H9 (cell line): Measurements from ENCODE around the gene DOK5. TPM values are rescaled to one million over a fixed set of nuclear protein-coding genes. Genes with fewer than 3 reads are reported as not detected.

Source experiments
- DNase-seq: peaks from one replicate; pipeline ENCODE4 v3.0.0-alpha.2; 2017
- H2AFZ ChIP-seq: one replicate; pipeline ENCODE4 v1.6.1; 2013; ENCODE audit warnings: mild to moderate bottlenecking, low read length, control low read depth, moderate library complexity
- H2AK5ac ChIP-seq: 2 replicates; pipeline ENCODE4 v1.6.1; 2013; ENCODE audit warnings: low read length, control low read depth, mixed read lengths; ENCODE audit not compliant: insufficient read length
- H2BK120ac ChIP-seq: one replicate; pipeline ENCODE4 v1.6.1; 2013; ENCODE audit warnings: low read depth, mild to moderate bottlenecking, low read length, control low read depth, inconsistent platforms; ENCODE audit not compliant: poor library complexity, severe bottlenecking
- H2BK12ac ChIP-seq: 2 replicates; pipeline ENCODE4 v1.6.1; 2013; ENCODE audit warnings: low read length, control low read depth, mixed read lengths, low read depth; ENCODE audit not compliant: insufficient read length
- H2BK15ac ChIP-seq: 2 replicates; pipeline ENCODE4 v1.6.1; 2013; ENCODE audit warnings: low read depth, low read length, control low read depth
- H2BK20ac ChIP-seq: one replicate; pipeline ENCODE4 v1.6.1; 2013; ENCODE audit warnings: low read depth, mild to moderate bottlenecking, low read length, control low read depth, inconsistent platforms; ENCODE audit not compliant: poor library complexity, severe bottlenecking
- H2BK5ac ChIP-seq: 2 replicates; pipeline ENCODE4 v1.6.1; 2013; ENCODE audit warnings: low read length, control low read depth, mixed read lengths; ENCODE audit not compliant: insufficient read length
- H3K14ac ChIP-seq: 2 replicates; pipeline ENCODE4 v1.6.1; 2013; ENCODE audit warnings: low read length, control low read depth; ENCODE audit not compliant: insufficient read depth
- H3K18ac ChIP-seq: 2 replicates; pipeline ENCODE4 v1.6.1; 2013; ENCODE audit warnings: low read depth, mild to moderate bottlenecking, mixed read lengths, low read length, control low read depth; ENCODE audit not compliant: insufficient read length
- H3K23ac ChIP-seq: 2 replicates; pipeline ENCODE4 v1.6.1; 2013; ENCODE audit warnings: low read length, control low read depth, mixed read lengths, low read depth; ENCODE audit not compliant: insufficient read length
- H3K23me2 ChIP-seq: 2 replicates; pipeline ENCODE4 v1.6.1; 2013; ENCODE audit warnings: low read depth, mild to moderate bottlenecking, mixed read lengths, low read length, control low read depth; ENCODE audit not compliant: insufficient read length, poor library complexity, severe bottlenecking
- H3K27ac ChIP-seq: 2 replicates; pipeline ENCODE4 v1.5.1; 2013; ENCODE audit warnings: low read length, control low read depth, mixed read lengths, low read depth; ENCODE audit not compliant: insufficient read length
- H3K27me3 ChIP-seq: 2 replicates; pipeline ENCODE4 v1.6.1; 2013; ENCODE audit warnings: low read length, control low read depth, inconsistent platforms; ENCODE audit not compliant: insufficient read depth
- H3K4ac ChIP-seq: 2 replicates; pipeline ENCODE4 v1.6.1; 2013; ENCODE audit warnings: low read depth, mild to moderate bottlenecking, control low read depth, inconsistent platforms, low read length, moderate library complexity
- H3K4me1 ChIP-seq: 2 replicates; pipeline ENCODE4 v1.6.1; 2013; ENCODE audit warnings: low read length, control low read depth, inconsistent platforms; ENCODE audit not compliant: insufficient read depth
- H3K4me2 ChIP-seq: 2 replicates; pipeline ENCODE4 v1.6.1; 2013; ENCODE audit warnings: low read length, control low read depth, mixed read lengths; ENCODE audit not compliant: insufficient read length, insufficient read depth
- H3K56ac ChIP-seq: 2 replicates; pipeline ENCODE4 v1.6.1; 2013; ENCODE audit warnings: low read depth, mild to moderate bottlenecking, mixed read lengths, low read length, control low read depth; ENCODE audit not compliant: insufficient read length
- H3K79me1 ChIP-seq: 2 replicates; pipeline ENCODE4 v1.6.1; 2013; ENCODE audit warnings: low read depth, mild to moderate bottlenecking, moderate library complexity, low read length, control low read depth, inconsistent platforms; ENCODE audit not compliant: insufficient read depth, poor library complexity, severe bottlenecking
- H3K79me2 ChIP-seq: 2 replicates; pipeline ENCODE4 v1.6.1; 2013; ENCODE audit warnings: low read length, control low read depth, inconsistent platforms; ENCODE audit not compliant: insufficient read depth
- H3K9ac ChIP-seq: 2 replicates; pipeline ENCODE4 v1.6.1; 2013; ENCODE audit warnings: low read length, control low read depth, mixed read lengths; ENCODE audit not compliant: insufficient read length; ENCODE audit errors: extremely low read depth
- H3K9me3 ChIP-seq: one replicate; pipeline ENCODE4 v1.6.1; 2013; ENCODE audit warnings: low read depth, low read length, inconsistent platforms; ENCODE audit not compliant: control insufficient read depth
- H3T11ph ChIP-seq: one replicate; pipeline ENCODE4 v1.6.1; 2013; ENCODE audit warnings: mild to moderate bottlenecking, low read length, control low read depth, inconsistent platforms
- H4K20me1 ChIP-seq: one replicate; pipeline ENCODE4 v1.6.1; 2013; ENCODE audit not compliant: control insufficient read depth, insufficient read length, insufficient read depth
- H4K5ac ChIP-seq: 2 replicates; pipeline ENCODE4 v1.6.1; 2013; ENCODE audit warnings: low read depth, mild to moderate bottlenecking, mixed read lengths, low read length, control low read depth; ENCODE audit not compliant: insufficient read length
- H4K8ac ChIP-seq: replicated peaks from 2 replicates; pipeline ENCODE4 v1.6.1; 2013; ENCODE audit warnings: low read length, control low read depth, mixed read lengths, low read depth; ENCODE audit not compliant: insufficient read length
- H4K91ac ChIP-seq: 2 replicates; pipeline ENCODE4 v1.6.1; 2013; ENCODE audit warnings: low read depth, mild to moderate bottlenecking, moderate library complexity, mixed read lengths, low read length, control low read depth; ENCODE audit not compliant: insufficient read length
- H3K27ac Mint-ChIP-seq, 3 experiments: 2 replicates in 2 of 3; 3 replicates in 1 of 3; pipeline ENCODE4 v1.8.0; 2020 to 2021; ENCODE audit warnings: mixed read lengths in 3 of 3, mild to moderate bottlenecking in 1 of 3, moderate library complexity in 1 of 3
- H3K27me3 Mint-ChIP-seq: 2 replicates; pipeline ENCODE4 v1.8.0; 2021; ENCODE audit warnings: low read depth, mild to moderate bottlenecking, moderate library complexity, mixed read lengths
- H3K36me3 Mint-ChIP-seq, 3 experiments: 2 replicates in 2 of 3; 3 replicates in 1 of 3; pipeline ENCODE4 v1.8.0; 2020 to 2021; ENCODE audit warnings: low read depth in 3 of 3, mixed read lengths in 3 of 3; ENCODE audit not compliant: insufficient read depth in 1 of 3
- H3K4me1 Mint-ChIP-seq, 2 experiments: 2 replicates each; pipeline ENCODE4 v1.8.0; 2020; ENCODE audit warnings: mixed read lengths in 2 of 2
- H3K4me3 Mint-ChIP-seq, 2 experiments: 2 replicates in 1 of 2; 3 replicates in 1 of 2; pipeline ENCODE4 v1.8.0; 2020 to 2021; ENCODE audit warnings: mild to moderate bottlenecking in 2 of 2, mixed read lengths in 2 of 2, moderate library complexity in 1 of 2
- H3K9me3 Mint-ChIP-seq, 2 experiments: 2 replicates in 1 of 2; 3 replicates in 1 of 2; pipeline ENCODE4 v1.8.0; 2020; ENCODE audit warnings: mild to moderate bottlenecking in 2 of 2, mixed read lengths in 2 of 2, moderate library complexity in 1 of 2
- WGBS: extraction: QIAGEN DNeasy Blood & Tissue Kit; methylation state at CpG from one replicate; pipeline ENCODE4 v1.1.7; 2013; ENCODE audit warnings: missing lambda C conversion rate, low lambda C conversion rate, mixed read lengths; ENCODE audit not compliant: insufficient read length; ENCODE audit errors: extremely low coverage; 5-methylcytosine and 5-hydroxymethylcytosine counted together
- total RNA-seq: library from RNA; stranded (reverse); gene quantifications from 2 replicates; pipeline ENCODE4 v1.2.1, GENCODE V29; 2021
- TF ChIP-seq, protein P1 (sequence below): fragments of 200-600 bp; sonication (generic); conservative IDR thresholded peaks from 3 replicates; pipeline ENCODE4 v1.8.0; 2021; ENCODE audit warnings: antibody characterized with exemption, mild to moderate bottlenecking

DOK5 gene
- total RNA-seq, 1 experiment from 2014 or later = 4.5 TPM

DNA sequence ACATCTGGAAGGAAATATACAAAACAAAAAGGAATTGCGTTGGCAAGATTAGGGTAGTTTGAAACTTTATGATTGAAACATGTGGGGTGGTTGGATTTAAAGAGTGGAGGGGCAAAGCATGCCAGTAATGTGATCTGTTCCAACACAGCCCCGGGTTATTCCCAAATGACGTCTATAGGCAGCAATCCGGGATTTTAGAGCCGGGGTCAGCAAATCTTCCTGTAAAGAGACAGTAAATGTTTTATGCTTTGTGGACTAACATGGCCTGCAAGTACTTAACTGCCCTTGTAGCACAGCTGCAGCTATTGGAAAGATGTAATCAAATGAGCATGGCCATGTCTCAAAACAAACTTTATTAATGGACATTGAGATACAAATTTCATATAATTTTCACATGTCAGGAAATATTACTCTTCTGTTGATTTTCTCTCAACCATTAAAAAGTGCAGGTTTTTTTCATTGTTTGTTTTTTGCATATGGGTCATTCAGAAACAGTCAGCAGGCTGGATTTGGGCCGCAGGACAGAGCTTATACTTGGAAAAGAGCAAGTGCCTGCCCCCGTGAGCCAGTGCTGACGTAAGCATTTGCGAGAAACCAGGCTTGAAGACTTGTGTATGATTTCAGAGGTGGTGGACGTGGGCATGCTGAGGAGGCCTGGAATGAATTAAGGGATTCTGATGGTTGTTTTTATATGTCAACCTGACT, 136.5 kb downstream of the DOK5 start:
- no peak overlapping the region for H2AK5ac ChIP-seq
- no peak overlapping the region for H3K4ac ChIP-seq
- no peaks in the 10 kb centered on the region for H3K27me3 ChIP-seq
- no peak overlapping the region for H3T11ph ChIP-seq
- TF ChIP-seq, protein P1, sequence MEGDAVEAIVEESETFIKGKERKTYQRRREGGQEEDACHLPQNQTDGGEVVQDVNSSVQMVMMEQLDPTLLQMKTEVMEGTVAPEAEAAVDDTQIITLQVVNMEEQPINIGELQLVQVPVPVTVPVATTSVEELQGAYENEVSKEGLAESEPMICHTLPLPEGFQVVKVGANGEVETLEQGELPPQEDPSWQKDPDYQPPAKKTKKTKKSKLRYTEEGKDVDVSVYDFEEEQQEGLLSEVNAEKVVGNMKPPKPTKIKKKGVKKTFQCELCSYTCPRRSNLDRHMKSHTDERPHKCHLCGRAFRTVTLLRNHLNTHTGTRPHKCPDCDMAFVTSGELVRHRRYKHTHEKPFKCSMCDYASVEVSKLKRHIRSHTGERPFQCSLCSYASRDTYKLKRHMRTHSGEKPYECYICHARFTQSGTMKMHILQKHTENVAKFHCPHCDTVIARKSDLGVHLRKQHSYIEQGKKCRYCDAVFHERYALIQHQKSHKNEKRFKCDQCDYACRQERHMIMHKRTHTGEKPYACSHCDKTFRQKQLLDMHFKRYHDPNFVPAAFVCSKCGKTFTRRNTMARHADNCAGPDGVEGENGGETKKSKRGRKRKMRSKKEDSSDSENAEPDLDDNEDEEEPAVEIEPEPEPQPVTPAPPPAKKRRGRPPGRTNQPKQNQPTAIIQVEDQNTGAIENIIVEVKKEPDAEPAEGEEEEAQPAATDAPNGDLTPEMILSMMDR = no peak
- H3K4me1 ChIP-seq = no peaks in the 10 kb centered on the region
- Mint-ChIP-seq H3K27ac (no peak overlapping the region), H3K4me3 (no peak overlapping the region), H3K27me3 (no peaks in the 10 kb centered on the region), H3K36me3 (peaks cover 0 to 2% (median 0%) of the 10 kb centered on the region in 3 experiments; a peak in 3 of 7 replicates), H3K9me3 (peaks cover 0 to 2% of the 10 kb centered on the region in 2 experiments; a peak in 2 of 5 replicates), H3K4me1 (no peaks in the 10 kb centered on the region)
- no peak overlapping the region for H3K18ac ChIP-seq
- H3K79me2 ChIP-seq = no peaks in the 10 kb centered on the region
- H2BK15ac ChIP-seq = no peak overlapping the region
- H3K23ac ChIP-seq = no peak overlapping the region
- no peaks in the 10 kb centered on the region for H3K23me2 ChIP-seq
- H3K79me1 ChIP-seq = no peaks in the 10 kb centered on the region
- no peak overlapping the region for H2BK20ac ChIP-seq
- H4K8ac ChIP-seq = no peak overlapping the region
- DNase-seq = no peak
- H3K9me3 ChIP-seq = no peaks in the 10 kb centered on the region
- no peak overlapping the region for H2BK12ac ChIP-seq
- no peak overlapping the region for H2BK5ac ChIP-seq
- no peak overlapping the region for H2AFZ ChIP-seq
- H4K91ac ChIP-seq = no peak overlapping the region
- no peak overlapping the region for H3K27ac ChIP-seq
- no peaks in the 10 kb centered on the region for H4K20me1 ChIP-seq
- no peak overlapping the region for H3K9ac ChIP-seq
- WGBS = no CpG with 5 or more reads among the region's 10 CpGs
- H3K56ac ChIP-seq = no peak overlapping the region
- H3K14ac ChIP-seq = no peak overlapping the region
- no peak overlapping the region for H2BK120ac ChIP-seq
- H3K4me2 ChIP-seq = no peak overlapping the region
- no peak overlapping the region for H4K5ac ChIP-seq
